Kidney epithelial cell (primary cell): ENCODE data around the gene ANO9. TPM values are rescaled to one million over a fixed set of nuclear protein-coding genes. Genes with fewer than 3 reads are reported as not detected.

Experiments used
- DNase-seq: peaks from one replicate; pipeline ENCODE4 v3.0.0-alpha.2; 2010; ENCODE audit warnings: low read depth
- H3K27me3 ChIP-seq: 2 replicates; pipeline ENCODE4 v1.6.0; 2011; ENCODE audit warnings: low read length; ENCODE audit not compliant: control insufficient read depth, insufficient read depth
- H3K36me3 ChIP-seq: 2 replicates; pipeline ENCODE4 v1.5.1; 2011; ENCODE audit warnings: low read length; ENCODE audit not compliant: control insufficient read depth, insufficient read depth
- H3K4me3 ChIP-seq: 2 replicates; pipeline ENCODE4 v1.5.1; 2011; ENCODE audit warnings: low read depth, mild to moderate bottlenecking, control low read depth, low read length
- total RNA-seq: library from RNA; depleted of rRNA; stranded (reverse); fragments of >200 nt; gene quantifications from 2 replicates; pipeline ENCODE4 v1.2.3, GENCODE V29; 2015
- TF ChIP-seq, protein P1 (sequence below): IDR thresholded peaks from 2 replicates; pipeline ENCODE4 v1.5.1; 2011; ENCODE audit warnings: mild to moderate bottlenecking, moderate library complexity, low read length, control low read depth, inconsistent platforms; ENCODE audit not compliant: insufficient read depth, poor library complexity, severe bottlenecking

Gene ANO9
- total RNA-seq, 1 donor from 2014 or later = 18.4 TPM

DNA sequence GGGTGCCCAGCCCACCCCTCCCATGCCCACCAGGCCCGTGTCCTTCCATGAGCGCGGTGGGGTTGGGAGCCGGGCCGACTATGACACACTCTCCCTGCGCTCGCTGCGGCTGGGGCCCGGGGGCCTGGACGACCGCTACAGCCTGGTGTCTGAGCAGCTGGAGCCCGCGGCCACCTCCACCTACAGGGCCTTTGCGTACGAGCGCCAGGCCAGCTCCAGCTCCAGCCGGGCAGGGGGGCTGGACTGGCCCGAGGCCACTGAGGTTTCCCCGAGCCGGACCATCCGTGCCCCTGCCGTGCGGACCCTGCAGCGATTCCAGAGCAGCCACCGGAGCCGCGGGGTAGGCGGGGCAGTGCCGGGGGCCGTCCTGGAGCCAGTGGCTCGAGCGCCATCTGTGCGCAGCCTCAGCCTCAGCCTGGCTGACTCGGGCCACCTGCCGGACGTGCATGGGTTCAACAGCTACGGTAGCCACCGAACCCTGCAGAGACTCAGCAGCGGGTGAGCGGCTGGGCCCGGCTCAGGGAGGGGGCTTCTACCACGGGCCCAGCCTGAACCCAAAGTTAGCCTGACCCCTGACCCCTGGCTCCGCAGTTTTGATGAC lies 44.8 kb downstream of the ANO9 start:
- Histone ChIP-seq H3K27me3 (peaks cover 14% of the 10 kb centered on the region), H3K36me3 (no peaks in the 10 kb centered on the region), H3K4me3 (peak overlapping the region; percentile 43)
- TF ChIP-seq, protein P1, sequence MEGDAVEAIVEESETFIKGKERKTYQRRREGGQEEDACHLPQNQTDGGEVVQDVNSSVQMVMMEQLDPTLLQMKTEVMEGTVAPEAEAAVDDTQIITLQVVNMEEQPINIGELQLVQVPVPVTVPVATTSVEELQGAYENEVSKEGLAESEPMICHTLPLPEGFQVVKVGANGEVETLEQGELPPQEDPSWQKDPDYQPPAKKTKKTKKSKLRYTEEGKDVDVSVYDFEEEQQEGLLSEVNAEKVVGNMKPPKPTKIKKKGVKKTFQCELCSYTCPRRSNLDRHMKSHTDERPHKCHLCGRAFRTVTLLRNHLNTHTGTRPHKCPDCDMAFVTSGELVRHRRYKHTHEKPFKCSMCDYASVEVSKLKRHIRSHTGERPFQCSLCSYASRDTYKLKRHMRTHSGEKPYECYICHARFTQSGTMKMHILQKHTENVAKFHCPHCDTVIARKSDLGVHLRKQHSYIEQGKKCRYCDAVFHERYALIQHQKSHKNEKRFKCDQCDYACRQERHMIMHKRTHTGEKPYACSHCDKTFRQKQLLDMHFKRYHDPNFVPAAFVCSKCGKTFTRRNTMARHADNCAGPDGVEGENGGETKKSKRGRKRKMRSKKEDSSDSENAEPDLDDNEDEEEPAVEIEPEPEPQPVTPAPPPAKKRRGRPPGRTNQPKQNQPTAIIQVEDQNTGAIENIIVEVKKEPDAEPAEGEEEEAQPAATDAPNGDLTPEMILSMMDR = peak; percentile 80
- no peak for DNase-seq

DNA sequence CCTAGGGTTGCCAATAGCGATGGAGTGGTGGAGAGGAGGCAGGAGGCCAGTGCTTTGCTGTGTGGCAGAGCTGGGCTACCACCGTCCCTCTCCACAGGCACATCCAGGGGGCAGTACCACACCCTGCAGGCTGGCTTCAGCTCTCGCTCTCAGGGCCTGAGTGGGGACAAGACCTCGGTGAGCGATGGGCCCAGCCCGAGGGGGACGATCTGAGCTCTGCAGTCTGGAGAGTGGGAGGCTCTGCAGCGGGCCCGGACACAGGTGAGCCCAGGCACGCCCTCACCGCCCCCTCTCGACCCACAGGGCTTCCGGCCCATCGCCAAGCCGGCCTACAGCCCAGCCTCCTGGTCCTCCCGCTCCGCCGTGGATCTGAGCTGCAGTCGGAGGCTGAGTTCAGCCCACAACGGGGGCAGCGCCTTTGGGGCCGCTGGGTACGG lies 45.3 kb downstream of the ANO9 start:
- peaks cover 14% of the 10 kb centered on the region for H3K27me3 ChIP-seq
- TF ChIP-seq, protein P1 = peak; percentile 70
- no peaks in the 10 kb centered on the region for H3K36me3 ChIP-seq
- peak overlapping the region; percentile 43 for H3K4me3 ChIP-seq
- no peak for DNase-seq

- no peak for DNase-seq
- Histone ChIP-seq H3K4me3 (no peak overlapping the region), H3K27me3 (peaks cover 14% of the 10 kb centered on the region), H3K36me3 (no peaks in the 10 kb centered on the region)
- TF ChIP-seq, protein P1 = no peak
Observed at GRCh38 chr11:395866-396265, 45.9 kb downstream of the ANO9 start.

DNA sequence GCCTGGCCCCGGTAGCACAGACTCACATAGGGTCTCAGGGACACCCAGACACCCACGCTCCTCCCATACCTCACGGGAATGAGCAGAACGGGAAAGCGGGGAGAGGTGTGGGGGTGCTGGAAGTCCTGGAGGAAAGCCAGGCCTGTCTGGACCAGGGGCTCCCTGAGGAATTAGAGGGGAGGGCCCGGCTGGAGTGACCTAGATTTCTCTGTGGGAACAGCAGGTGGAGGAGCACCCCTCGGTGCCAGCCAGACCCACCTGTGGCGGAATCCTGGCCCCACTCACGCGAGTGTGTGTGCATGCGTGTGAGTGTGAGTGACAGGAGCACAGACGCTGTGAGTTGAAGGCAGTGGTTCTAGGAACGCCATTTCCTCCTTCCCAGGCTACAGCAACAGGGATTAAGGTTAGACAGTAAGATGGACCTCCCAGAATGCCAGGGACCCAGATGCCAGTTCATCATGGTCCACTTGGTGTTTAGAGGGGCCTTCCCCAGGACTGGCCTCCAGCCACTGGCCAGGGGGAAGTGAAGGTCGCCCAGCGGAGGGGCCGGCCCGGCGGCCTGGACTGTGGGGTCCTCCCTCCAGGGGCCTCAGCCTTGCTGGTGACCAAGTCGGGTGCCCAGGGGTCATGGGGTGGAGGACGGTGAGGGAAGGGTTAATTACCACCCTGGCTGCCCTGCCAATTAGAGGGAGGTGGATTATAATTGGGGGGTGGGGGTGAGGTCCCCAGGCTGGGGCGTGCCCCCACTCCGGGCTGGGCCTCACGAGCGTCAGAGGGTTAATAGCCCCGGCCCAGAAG lies 46.8 kb downstream of the ANO9 start:
- DNase-seq = no peak
- Histone ChIP-seq H3K27me3 (peaks cover 10% of the 10 kb centered on the region), H3K36me3 (no peaks in the 10 kb centered on the region), H3K4me3 (peak overlapping the region; percentile 0)
- TF ChIP-seq, protein P1 = no peak

DNA sequence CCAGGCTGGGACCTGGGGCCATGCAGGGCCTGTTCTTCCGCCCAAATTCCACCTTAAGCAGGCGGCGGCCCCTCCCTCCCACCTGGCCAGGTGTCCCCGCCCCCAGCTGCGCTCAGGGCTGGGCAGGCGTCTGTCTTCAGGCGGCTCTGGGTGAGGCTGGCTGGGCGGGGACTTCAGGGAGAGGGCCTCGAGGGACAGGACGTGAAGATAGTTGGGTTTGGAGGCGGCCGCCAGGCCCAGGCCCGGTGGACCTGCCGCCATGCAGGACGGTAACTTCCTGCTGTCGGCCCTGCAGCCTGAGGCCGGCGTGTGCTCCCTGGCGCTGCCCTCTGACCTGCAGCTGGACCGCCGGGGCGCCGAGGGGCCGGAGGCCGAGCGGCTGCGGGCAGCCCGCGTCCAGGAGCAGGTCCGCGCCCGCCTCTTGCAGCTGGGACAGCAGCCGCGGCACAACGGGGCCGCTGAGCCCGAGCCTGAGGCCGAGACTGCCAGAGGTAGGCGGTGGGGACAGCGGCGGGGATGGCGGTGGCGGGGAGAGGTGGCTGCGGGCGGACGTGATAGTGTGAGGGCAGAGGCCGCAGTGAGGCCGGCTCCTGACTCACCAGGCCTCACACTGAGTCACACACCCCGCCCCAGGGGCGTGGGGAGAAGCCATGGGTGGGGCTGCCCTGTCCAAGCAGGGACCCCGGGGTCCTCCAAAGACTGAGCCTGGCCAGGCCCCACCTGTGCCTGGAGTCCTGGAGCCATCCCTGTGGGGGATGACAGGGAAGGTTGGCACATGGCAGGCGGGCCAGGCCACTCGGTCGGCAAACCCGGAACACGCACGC lies 47.6 kb downstream of the ANO9 start, which contains the start of gene PKP3:
Gene PKP3, plus strand, starts transcription at position 176 of the 824 bp plus-strand sequence. Its CDS starts 84 bp downstream, at position 260.
- Histone ChIP-seq H3K4me3 (peak within 1 kb of the TSS; percentile 0), H3K36me3 (no peaks in the 10 kb centered on the region), H3K27me3 (peaks cover 4% of the 10 kb centered on the region)
- no peak for DNase-seq
- TF ChIP-seq, protein P1 = no peak
